Esophagus muscularis mucosa (tissue), 4 donors: ENCODE measurements around the gene ACSF3. TPM values are rescaled to one million over a fixed set of nuclear protein-coding genes. Genes with fewer than 3 reads are reported as not detected.

Experiments used
- DNase-seq: peaks from one replicate; pipeline ENCODE4 v3.0.0-alpha.2; 2017; ENCODE audit errors: extremely low spot score
- H3K27ac ChIP-seq, 4 donors: fragments of 200-600 bp; sonication (generic); replicated peaks in 1 of 4; 1 replicate in 3 of 4; 2 replicates in 1 of 4; pipeline ENCODE4 v1.5.1; 2016 to 2019; ENCODE audit warnings: mild to moderate bottlenecking in 1 of 4
- H3K27me3 ChIP-seq, 4 donors: fragments of 200-600 bp; sonication (generic); one replicate each; pipeline versions ENCODE4 v1.5.1 to v1.6.0; 2016 to 2019
- H3K36me3 ChIP-seq, 4 donors: fragments of 200-600 bp; sonication (generic); one replicate each; pipeline ENCODE4 v1.5.1; 2016 to 2019
- H3K4me1 ChIP-seq, 4 donors: fragments of 200-600 bp; sonication (generic); one replicate each; pipeline ENCODE4 v1.5.1; 2016 to 2019
- H3K4me3 ChIP-seq, 4 donors: fragments of 200-600 bp; sonication (generic); 1 replicate in 2 of 4; 2 replicates in 2 of 4; pipeline ENCODE4 v1.5.1; 2016 to 2019; ENCODE audit warnings: mild to moderate bottlenecking in 4 of 4, moderate library complexity in 1 of 4
- H3K9me3 ChIP-seq, 4 donors: fragments of 200-600 bp; sonication (generic); 1 replicate in 3 of 4; 2 replicates in 1 of 4; pipeline ENCODE4 v1.5.1; 2016 to 2019
- CTCF ChIP-seq, 3 experiments: fragments of 200-600 bp in 2 of 3; fragments of 450-650 bp in 1 of 3; sonication (generic) in 2 of 3; IDR thresholded peaks; one replicate each; pipeline ENCODE4 v1.5.1; 2017 to 2019; ENCODE audit warnings: antibody characterized with exemption in 3 of 3, mild to moderate bottlenecking in 2 of 3, moderate library complexity in 1 of 3
- EP300 ChIP-seq: sonication (generic); formaldehyde crosslinking; IDR thresholded peaks from one replicate; pipeline ENCODE4 v1.6.1; 2017; ENCODE audit warnings: antibody characterized with exemption
- POLR2A ChIP-seq: fragments of 450-650 bp; IDR thresholded peaks from one replicate; pipeline ENCODE4 v1.6.1; 2017; ENCODE audit warnings: antibody characterized with exemption, moderate library complexity, mild to moderate bottlenecking, low read depth
- POLR2AphosphoS5 ChIP-seq, 2 donors: sonication (generic); formaldehyde crosslinking; IDR thresholded peaks; one replicate each; pipeline ENCODE4 v1.6.1; 2017; ENCODE audit warnings: antibody characterized with exemption in 2 of 2
- WGBS: methylation state at CpG from one replicate; pipeline ENCODE4 v1.1.5; 2018; 5-methylcytosine and 5-hydroxymethylcytosine counted together
- intact Hi-C: fragments of 100-400 bp; cut with DNase I; formaldehyde crosslinking; loops from one replicate; pipeline ENCODE4 v1.15.1; 2023
- total RNA-seq, 4 donors: library from RNA; depleted of rRNA; stranded (reverse); fragments of >200 nt; gene quantifications; one replicate each; pipeline versions ENCODE4 v1.1.0 to v1.2.1, GENCODE V29; 2016

The ACSF3 gene
- total RNA-seq, 4 donors from 2014 or later, result 23.5 to 29.8 (median 27.2) TPM

- intact Hi-C loops, result no loop called here
- no peak for TF ChIP-seq POLR2AphosphoS5 (IDR thresholded peaks at IDR 0.05)
- no peak for TF ChIP-seq EP300
- no peak for TF ChIP-seq CTCF (IDR thresholded peaks at IDR 0.05)
- TF ChIP-seq POLR2A, result no peak
- Histone ChIP-seq H3K9me3 (no peaks in the 10 kb centered on the region), H3K27ac (no peak overlapping the region), H3K4me1 (no peaks in the 10 kb centered on the region), H3K36me3 (no peaks in the 10 kb centered on the region), H3K27me3 (peaks cover 0 to 88% (median 2%) of the 10 kb centered on the region in 4 donors), H3K4me3 (no peak overlapping the region)
- 63% methylated on average over 12 of the region's 12 CpGs for WGBS
- DNase-seq, result no peak
Observed at GRCh38 chr16:89060207-89060794, 33.4 kb upstream of the ACSF3 start.

GRCh38 chr16:89061086-89061485, 32.6 kb upstream of the ACSF3 start:
- H3K4me3 ChIP-seq, result no peak overlapping the region
- 78% methylated on average over 21 of the region's 21 CpGs for WGBS
- DNase-seq, result no peak
- intact Hi-C loops, result no loop called here
- no peaks in the 10 kb centered on the region for H3K4me1 ChIP-seq
- no peaks in the 10 kb centered on the region for H3K9me3 ChIP-seq
- H3K36me3 ChIP-seq, result no peaks in the 10 kb centered on the region
- no peak for TF ChIP-seq POLR2AphosphoS5 (IDR thresholded peaks at IDR 0.05)
- no peak overlapping the region for H3K27ac ChIP-seq
- H3K27me3 ChIP-seq, result peaks cover 0 to 89% (median 2%) of the 10 kb centered on the region in 4 donors

- Histone ChIP-seq H3K27me3 (peaks cover 0 to 89% (median 2%) of the 10 kb centered on the region in 4 donors), H3K27ac (no peak overlapping the region), H3K36me3 (no peaks in the 10 kb centered on the region), H3K9me3 (no peaks in the 10 kb centered on the region), H3K4me3 (no peak overlapping the region), H3K4me1 (no peaks in the 10 kb centered on the region)
- intact Hi-C loops, result no loop called here
- no peak for DNase-seq
- TF ChIP-seq POLR2AphosphoS5 (IDR thresholded peaks at IDR 0.05) (no peak), POLR2A (no peak), CTCF (IDR thresholded peaks at IDR 0.05) (no peak), EP300 (no peak)
- 69% methylated on average over 16 of the region's 17 CpGs for WGBS
Observed at GRCh38 chr16:89061590-89062380, 31.9 kb upstream of the ACSF3 start.

GRCh38 chr16:89062389-89063345, 31.0 kb upstream of the ACSF3 start:
- Histone ChIP-seq H3K27me3 (peaks cover 0 to 89% (median 1%) of the 10 kb centered on the region in 4 donors), H3K27ac (no peak overlapping the region), H3K9me3 (no peaks in the 10 kb centered on the region), H3K4me3 (no peak overlapping the region), H3K36me3 (no peaks in the 10 kb centered on the region), H3K4me1 (no peaks in the 10 kb centered on the region)
- 85% methylated on average over 28 of the region's 30 CpGs for WGBS
- intact Hi-C loops, result no loop called here
- TF ChIP-seq POLR2A, result no peak
- TF ChIP-seq EP300, result no peak
- no peak for TF ChIP-seq CTCF (IDR thresholded peaks at IDR 0.05)
- TF ChIP-seq POLR2AphosphoS5 (IDR thresholded peaks at IDR 0.05), result no peak
- DNase-seq, result no peak
